ENCODE data around the gene PSMC3.

DNA sequence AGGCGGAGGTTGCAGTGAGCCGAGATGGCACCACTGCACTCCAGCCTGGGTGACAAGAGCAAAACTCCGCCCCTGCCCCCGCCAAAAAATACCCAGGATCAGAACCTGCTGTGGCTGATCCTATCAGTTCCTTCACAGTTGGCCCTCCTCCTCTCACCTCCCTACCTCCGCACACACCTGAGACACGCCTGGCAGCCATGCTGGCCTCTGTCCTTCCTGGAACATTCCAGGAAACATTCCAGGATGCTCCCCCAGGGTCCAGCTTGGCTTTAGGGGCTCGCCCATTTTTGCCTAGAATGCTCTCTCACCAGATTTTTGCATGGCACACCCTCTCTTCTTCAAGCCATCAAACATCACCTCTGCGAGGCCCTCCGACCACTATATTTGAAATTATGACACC, 20.6 kb upstream of the PSMC3 start:
- TF ChIP-seq POLR2A (IDR thresholded peaks at IDR 0.05; ENCODE audit: low read length) (no peak), GATA1 (IDR thresholded peaks at IDR 0.05; ENCODE audit: low read depth, low read length) (no peak)
